HG03521 (cell line): ENCODE data around the gene CAMTA1.

Source experiments
- ATAC-seq: cut with Tn5 transposase; IDR thresholded peaks from one replicate; pipeline ENCODE4 v1.9.1; 2021; ENCODE audit warnings: mild to moderate bottlenecking, moderate library complexity; ENCODE audit not compliant: unreplicated experiment

CAMTA1 gene

GRCh38 chr1:7060745-7061144, 275.5 kb downstream of the CAMTA1 start:
- ATAC-seq: no peak

DNA sequence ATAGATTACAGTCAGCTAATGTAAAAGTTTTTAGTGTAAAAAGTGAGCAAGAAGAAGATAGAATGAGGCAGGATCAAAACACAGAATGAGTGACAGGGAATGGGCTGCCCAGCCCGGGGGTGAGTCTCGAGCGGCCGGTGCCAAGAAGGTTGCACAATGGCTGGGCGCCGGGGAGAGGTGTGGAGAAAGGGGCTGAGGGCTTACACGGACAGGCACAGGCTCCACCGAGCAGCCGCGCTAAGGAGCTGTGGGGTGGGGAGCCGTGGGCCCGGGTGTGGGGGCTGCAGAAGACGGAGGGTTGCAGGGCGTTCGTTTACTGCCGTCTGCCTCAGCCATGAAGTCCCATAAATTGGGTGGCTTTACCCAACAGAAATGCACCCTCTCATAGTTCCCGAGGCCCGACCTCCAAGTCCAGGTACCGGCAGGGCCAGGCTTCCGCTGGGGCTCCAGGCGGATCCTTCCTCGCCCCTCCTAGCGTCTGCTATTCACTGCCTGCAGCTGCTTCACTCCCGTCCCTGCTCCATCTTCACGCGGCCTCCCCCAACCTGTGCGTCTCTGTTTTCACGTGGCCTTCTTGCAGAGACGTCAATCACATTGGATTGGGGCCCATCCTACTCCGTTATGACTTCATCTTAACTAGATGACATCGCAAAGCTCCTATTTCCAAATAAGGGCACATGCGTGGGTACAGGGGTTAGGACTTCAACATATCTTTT, 277.2 kb downstream of the CAMTA1 start:
- ATAC-seq: no peak

GRCh38 chr1:7063981-7064380, 278.7 kb downstream of the CAMTA1 start:
- no peak for ATAC-seq

DNA sequence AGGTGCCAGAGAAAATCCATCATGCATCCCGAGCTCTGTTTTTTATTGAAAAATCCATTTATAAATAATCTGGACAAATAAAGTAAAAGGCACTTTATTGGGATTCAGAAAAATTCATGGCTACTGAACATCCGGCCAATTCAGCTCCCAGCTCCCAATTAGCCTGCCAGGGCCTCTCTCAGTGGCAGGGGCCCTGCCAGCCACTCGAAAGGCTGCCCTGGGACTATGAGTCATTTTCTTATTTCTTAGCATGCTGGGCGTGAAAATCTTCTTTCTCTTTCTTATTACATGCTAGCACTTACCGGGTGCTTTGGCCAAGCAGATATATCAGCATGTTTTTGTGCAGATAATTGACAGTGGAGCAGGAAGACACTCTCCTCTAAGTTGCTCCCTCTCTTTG, 283.3 kb downstream of the CAMTA1 start:
- no peak for ATAC-seq

DNA sequence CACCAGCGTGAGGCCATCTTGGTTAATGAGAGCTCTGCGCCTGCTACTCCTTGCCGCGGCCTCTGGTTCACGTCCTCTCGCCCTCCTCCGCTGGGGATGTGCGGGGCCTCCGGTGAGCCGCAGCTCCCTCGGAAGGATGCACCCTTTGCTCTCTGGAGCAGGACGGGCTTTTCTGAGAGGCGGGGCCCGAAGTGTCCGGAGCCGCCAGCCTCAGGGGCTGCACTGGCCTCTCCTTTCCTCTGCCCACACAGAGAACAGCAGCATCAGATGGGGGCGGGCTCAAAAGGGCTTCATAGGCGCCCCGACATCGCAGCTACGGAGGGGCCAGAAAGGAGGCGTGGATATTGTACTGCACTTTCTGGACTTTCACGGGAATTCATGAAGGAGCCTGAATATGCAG, 284.7 kb downstream of the CAMTA1 start:
- ATAC-seq: no peak

GRCh38 chr1:7070389-7071029, 285.3 kb downstream of the CAMTA1 start:
- ATAC-seq: no peak

GRCh38 chr1:7076117-7076516, 290.9 kb downstream of the CAMTA1 start:
- ATAC-seq: no peak

GRCh38 chr1:7076572-7076971, 291.3 kb downstream of the CAMTA1 start:
- ATAC-seq: no peak

- ATAC-seq: no peak
Observed at GRCh38 chr1:7077136-7077535, 291.9 kb downstream of the CAMTA1 start.

- ATAC-seq: no peak
Observed at GRCh38 chr1:7077970-7078369, 292.7 kb downstream of the CAMTA1 start.

DNA sequence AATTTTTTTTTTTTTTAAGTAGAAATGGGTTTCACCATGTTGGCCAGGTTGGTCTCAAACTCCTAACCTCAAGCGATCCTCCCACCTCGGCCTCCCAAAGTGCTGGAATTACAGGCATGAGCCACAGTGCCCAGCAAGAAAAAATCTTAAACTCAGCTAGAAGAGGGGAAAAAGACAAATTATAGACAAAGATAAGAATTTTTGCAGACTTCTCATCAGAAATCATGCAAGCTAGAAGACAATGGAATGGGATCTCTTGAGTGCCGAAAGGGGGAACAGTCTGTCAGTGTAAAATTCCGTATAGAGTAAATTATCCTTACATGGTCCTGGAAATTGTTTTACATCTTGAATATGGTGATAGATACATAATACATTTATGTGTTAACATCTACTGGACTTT, 294.4 kb downstream of the CAMTA1 start:
- no peak for ATAC-seq

GRCh38 chr1:7084232-7084894, 299.1 kb downstream of the CAMTA1 start:
- ATAC-seq: no peak

GRCh38 chr1:7085521-7085920, 300.3 kb downstream of the CAMTA1 start:
- ATAC-seq: no peak

GRCh38 chr1:7086106-7086505, 300.9 kb downstream of the CAMTA1 start:
- ATAC-seq: no peak

DNA sequence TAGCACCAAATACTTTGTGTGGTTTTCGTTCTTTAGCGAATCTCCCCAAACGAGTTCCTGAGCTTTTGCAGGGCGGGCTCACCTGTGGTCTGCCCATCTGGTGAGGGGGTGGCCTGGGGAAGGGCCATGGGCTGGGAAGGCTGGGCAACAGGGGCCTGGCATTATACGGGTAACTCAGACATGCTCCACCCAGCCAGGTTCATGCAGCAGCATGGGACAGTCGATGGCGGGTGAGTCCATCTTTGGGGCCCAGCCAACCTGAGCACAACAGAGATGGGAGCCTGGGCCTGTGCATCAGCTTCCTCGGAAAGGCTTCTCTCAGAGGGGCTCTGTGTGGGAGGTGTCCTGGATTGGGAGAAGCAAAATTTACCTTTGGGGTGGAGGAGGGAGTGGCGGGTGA, 302.6 kb downstream of the CAMTA1 start:
- ATAC-seq: no peak

GRCh38 chr1:7089497-7089896, 304.2 kb downstream of the CAMTA1 start:
- no peak for ATAC-seq

- ATAC-seq: no peak
Observed at GRCh38 chr1:7093297-7093696, 308.0 kb downstream of the CAMTA1 start.

GRCh38 chr1:7094086-7094485, 308.8 kb downstream of the CAMTA1 start:
- ATAC-seq: no peak

- ATAC-seq: no peak
Observed at GRCh38 chr1:7094509-7094908, 309.3 kb downstream of the CAMTA1 start.

GRCh38 chr1:7095343-7095964, 310.2 kb downstream of the CAMTA1 start:
- ATAC-seq: no peak

- ATAC-seq: no peak
Observed at GRCh38 chr1:7097938-7098592, 312.8 kb downstream of the CAMTA1 start.
